B cell (primary cell): ENCODE results near the gene SPEG. TPM values are rescaled to one million over a fixed set of nuclear protein-coding genes. Genes with fewer than 3 reads are reported as not detected.
A peak's percentile ranks its signal among the peaks of the same experiment; 100 is the strongest.

ENCODE experiments used
- ATAC-seq: fragments of 200-7000 bp; cut with Tn5 transposase; one replicate; pipeline ENCODE4 v1.10.0; 2021; ENCODE audit warnings: low read depth, mild to moderate bottlenecking, moderate number of reproducible peaks, moderate library complexity
- CTCF ChIA-PET: fragments of 350-600 bp; sonication (Branson Sonifier 250); formaldehyde crosslinking; loops from one replicate; lab custom pipeline; 2021; ENCODE audit warnings: antibody characterized with exemption, inconsistent platforms; lab: Charles Lee
- POLR2A ChIA-PET: fragments of 350-600 bp; sonication (Branson Sonifier 250); formaldehyde crosslinking; loops from one replicate; lab custom pipeline; 2021; ENCODE audit warnings: antibody characterized with exemption; lab: Charles Lee
- DNase-seq: peaks from one replicate; pipeline ENCODE4 v3.0.0; 2013
- H2AFZ ChIP-seq: 2 replicates; pipeline ENCODE4 v1.6.1; 2012; ENCODE audit warnings: mild to moderate bottlenecking, low read depth, low read length; ENCODE audit not compliant: insufficient read depth, poor library complexity, severe bottlenecking
- H3K27ac ChIP-seq, 2 donors: 1 replicate in 1 of 2; 2 replicates in 1 of 2; pipeline ENCODE4 v1.5.1; 2012 to 2013; ENCODE audit warnings: low read length in 2 of 2, mild to moderate bottlenecking in 2 of 2, moderate library complexity in 1 of 2
- H3K27me3 ChIP-seq, 4 experiments: fragments of 200-600 bp in 1 of 4; sonication (generic) in 1 of 4; replicated peaks in 1 of 4; 1 replicate in 2 of 4; 2 replicates in 2 of 4; pipeline versions ENCODE4 v1.6.1 to v1.7.0; 2013 to 2016; ENCODE audit warnings: low read length in 3 of 4, mild to moderate bottlenecking in 2 of 4, mixed read lengths in 1 of 4, moderate library complexity in 1 of 4; ENCODE audit not compliant: insufficient read depth in 4 of 4, control insufficient read depth in 3 of 4; ENCODE audit errors: control extremely low read depth in 1 of 4
- H3K36me3 ChIP-seq, 2 experiments: replicated peaks in 1 of 2; 1 replicate in 1 of 2; 2 replicates in 1 of 2; pipeline versions ENCODE4 v1.6.1 to v1.7.1; 2013; ENCODE audit warnings: low read length in 1 of 2; ENCODE audit not compliant: insufficient read depth in 2 of 2, control insufficient read depth in 1 of 2; ENCODE audit errors: control extremely low read depth in 1 of 2, extremely low read depth in 1 of 2
- H3K4me1 ChIP-seq, 2 donors: fragments of 200-600 bp in 1 of 2; sonication (generic) in 1 of 2; 1 replicate in 1 of 2; 2 replicates in 1 of 2; pipeline versions ENCODE4 v1.5.1 to v1.6.1; 2013 to 2017; ENCODE audit warnings: low read length in 2 of 2; ENCODE audit not compliant: control insufficient read depth in 2 of 2, insufficient read depth in 2 of 2
- H3K4me2 ChIP-seq: replicated peaks from 2 replicates; pipeline ENCODE3; 2012; ENCODE audit warnings: mild to moderate bottlenecking, low read depth, low read length; ENCODE audit not compliant: poor library complexity, severe bottlenecking
- H3K4me3 ChIP-seq, 5 experiments: fragments of 200-600 bp in 1 of 5; sonication (generic) in 1 of 5; 1 replicate in 3 of 5; 2 replicates in 2 of 5; pipeline versions ENCODE4 v1.5.1 to v1.7.0; 2011 to 2016; ENCODE audit warnings: low read length in 4 of 5, mild to moderate bottlenecking in 4 of 5, low read depth in 2 of 5, control low read depth in 1 of 5, moderate library complexity in 1 of 5; ENCODE audit not compliant: insufficient read depth in 1 of 5; ENCODE audit errors: control extremely low read depth in 1 of 5, extremely low read depth in 1 of 5
- H3K79me2 ChIP-seq: fragments of 200-600 bp; sonication (generic); one replicate; pipeline ENCODE4 v1.6.0; 2016; ENCODE audit warnings: low read length; ENCODE audit not compliant: control insufficient read depth, insufficient read depth
- H3K9ac ChIP-seq: fragments of 200-600 bp; sonication (generic); 2 replicates; pipeline ENCODE4 v1.6.1; 2017; ENCODE audit warnings: mild to moderate bottlenecking, low read length, moderate library complexity
- H3K9me3 ChIP-seq, 3 donors: one replicate each; pipeline versions ENCODE4 v1.6.1 to v1.7.1; 2013; ENCODE audit warnings: low read length in 2 of 3; ENCODE audit not compliant: control insufficient read depth in 2 of 3, insufficient read depth in 1 of 3; ENCODE audit errors: control extremely low read depth in 1 of 3
- H4K20me1 ChIP-seq: 2 replicates; pipeline ENCODE4 v1.6.0; 2012; ENCODE audit warnings: mild to moderate bottlenecking, low read length; ENCODE audit not compliant: insufficient read depth, control insufficient read depth, poor library complexity, severe bottlenecking
- H3K27ac Mint-ChIP-seq: one replicate; pipeline ENCODE4 v1.8.0; 2021; ENCODE audit warnings: mixed read lengths
- H3K27me3 Mint-ChIP-seq: one replicate; pipeline ENCODE4 v1.8.0; 2021; ENCODE audit warnings: mixed read lengths
- H3K4me1 Mint-ChIP-seq: one replicate; pipeline ENCODE4 v1.8.0; 2021; ENCODE audit warnings: mixed read lengths
- H3K4me3 Mint-ChIP-seq: one replicate; pipeline ENCODE4 v1.8.0; 2021; ENCODE audit warnings: mixed read lengths
- H3K9me3 Mint-ChIP-seq: one replicate; pipeline ENCODE4 v1.8.0; 2022; ENCODE audit warnings: mixed read lengths; ENCODE audit not compliant: insufficient read depth
- EZH2 ChIP-seq: IDR thresholded peaks from 2 replicates; pipeline ENCODE4 v1.6.1; 2012; ENCODE audit warnings: borderline replicate concordance, low read depth, mild to moderate bottlenecking, moderate library complexity, low read length; ENCODE audit not compliant: insufficient read depth, poor library complexity, severe bottlenecking
- WGBS: methylation state at CpG from one replicate; pipeline ENCODE4 v1.1.5; 2013; ENCODE audit warnings: missing lambda C conversion rate; ENCODE audit not compliant: insufficient coverage; 5-methylcytosine and 5-hydroxymethylcytosine counted together
- intact Hi-C: fragments of 100-400 bp; cut with micrococcal nuclease; formaldehyde crosslinking; loops from one replicate; pipeline ENCODE4 v1.10.0; 2022
- polyA plus RNA-seq: library from polyadenylated mRNA; depleted of rRNA; stranded (reverse); fragments of >200 nt; gene quantifications from 2 replicates; pipeline ENCODE4 v1.2.3, GENCODE V29; 2012
- total RNA-seq, 2 donors: library from RNA; stranded (reverse); fragments of 120-200 nt in 1 of 2; gene quantifications; 1 replicate in 1 of 2; 2 replicates in 1 of 2; pipeline versions ENCODE4 v1.2.3 to v1.2.4, GENCODE V29; 2013 to 2022
- TF ChIP-seq, protein P1 (sequence below): fragments of 200-600 bp; IDR thresholded peaks from one replicate; pipeline ENCODE4 v1.8.0; 2022; ENCODE audit warnings: antibody characterized with exemption, mild to moderate bottlenecking

SPEG gene
- total and polyA plus RNA-seq, 2 donors (not counting 1 experiment from before 2014, with no cell fraction given), result 0.03 to 0.74 TPM

DNA sequence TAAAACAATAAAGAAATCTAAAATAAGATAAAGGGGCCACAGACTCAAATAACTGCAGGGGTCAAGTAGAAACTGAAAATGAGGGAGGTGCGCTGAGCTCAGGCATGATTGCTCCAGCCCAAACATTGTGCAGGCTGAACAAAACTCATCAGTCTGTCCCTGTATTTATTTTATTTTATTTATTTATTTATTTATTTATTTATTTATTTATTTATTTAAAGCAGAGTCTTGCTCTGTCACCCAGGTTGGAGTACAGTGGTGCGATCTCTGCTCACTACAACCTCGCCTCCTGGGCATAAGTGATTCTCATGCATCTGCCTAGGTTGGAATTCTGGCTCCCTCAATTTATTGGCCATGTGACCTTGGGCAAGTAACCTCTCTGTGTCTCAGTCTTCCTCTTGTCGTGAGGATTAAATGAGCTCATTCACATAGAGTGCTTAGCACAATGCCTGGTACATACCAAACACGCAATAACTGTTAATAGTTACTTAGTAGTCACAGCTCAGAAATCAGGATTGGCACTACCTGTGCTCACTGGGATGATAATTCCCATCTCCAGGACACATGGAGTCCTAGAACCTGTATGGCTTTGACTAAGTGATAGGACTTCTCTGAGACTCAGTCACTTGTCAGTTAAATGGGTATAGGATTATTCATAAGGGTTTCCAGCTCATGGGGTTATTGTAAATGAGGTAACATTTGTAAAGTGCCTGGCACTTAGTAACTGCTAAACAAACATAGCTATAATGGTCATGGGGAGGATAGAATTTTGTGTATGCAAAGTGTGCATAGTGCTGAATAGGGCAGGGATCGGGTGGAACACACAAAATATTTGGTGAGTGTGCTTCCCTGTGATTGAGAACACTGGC lies 6.0 kb downstream of the SPEG start:
- Histone ChIP-seq H2AFZ (peak overlapping the region; percentile 12), H3K79me2 (no peaks in the 10 kb centered on the region), H3K27me3 (peaks cover 0 to 51% (median 16%) of the 10 kb centered on the region in 4 experiments), H3K9ac (no peak overlapping the region), H4K20me1 (no peaks in the 10 kb centered on the region), H3K27ac (no peak overlapping the region), H3K4me2 (no peak overlapping the region), H3K4me3 (no peak overlapping the region), H3K36me3 (no peaks in the 10 kb centered on the region), H3K9me3 (peaks cover 0 to 4% (median 0%) of the 10 kb centered on the region in 3 donors), H3K4me1 (peaks cover 6% of the 10 kb centered on the region in 2 donors)
- ATAC-seq (no peak), DNase-seq (no peak)
- CTCF ChIA-PET, result interaction anchor here (0.8 to 1.0 kb wide), 3 partner anchors 10 to 101 kb away, joined by 3 read pairs; a partner anchor contains a TSS
- Mint-ChIP-seq H3K9me3 (no peaks in the 10 kb centered on the region), H3K4me1 (peaks cover 17% of the 10 kb centered on the region), H3K27ac (no peak overlapping the region), H3K27me3 (peaks cover 56% of the 10 kb centered on the region), H3K4me3 (peak overlapping the region; percentile 63)
- TF ChIP-seq EZH2, result no peak
- TF ChIP-seq, protein P1, sequence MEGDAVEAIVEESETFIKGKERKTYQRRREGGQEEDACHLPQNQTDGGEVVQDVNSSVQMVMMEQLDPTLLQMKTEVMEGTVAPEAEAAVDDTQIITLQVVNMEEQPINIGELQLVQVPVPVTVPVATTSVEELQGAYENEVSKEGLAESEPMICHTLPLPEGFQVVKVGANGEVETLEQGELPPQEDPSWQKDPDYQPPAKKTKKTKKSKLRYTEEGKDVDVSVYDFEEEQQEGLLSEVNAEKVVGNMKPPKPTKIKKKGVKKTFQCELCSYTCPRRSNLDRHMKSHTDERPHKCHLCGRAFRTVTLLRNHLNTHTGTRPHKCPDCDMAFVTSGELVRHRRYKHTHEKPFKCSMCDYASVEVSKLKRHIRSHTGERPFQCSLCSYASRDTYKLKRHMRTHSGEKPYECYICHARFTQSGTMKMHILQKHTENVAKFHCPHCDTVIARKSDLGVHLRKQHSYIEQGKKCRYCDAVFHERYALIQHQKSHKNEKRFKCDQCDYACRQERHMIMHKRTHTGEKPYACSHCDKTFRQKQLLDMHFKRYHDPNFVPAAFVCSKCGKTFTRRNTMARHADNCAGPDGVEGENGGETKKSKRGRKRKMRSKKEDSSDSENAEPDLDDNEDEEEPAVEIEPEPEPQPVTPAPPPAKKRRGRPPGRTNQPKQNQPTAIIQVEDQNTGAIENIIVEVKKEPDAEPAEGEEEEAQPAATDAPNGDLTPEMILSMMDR, result no peak
- intact Hi-C loops, result no loop called here
- POLR2A ChIA-PET, result no interaction called here
- WGBS, result 85% methylated on average over 4 of the region's 6 CpGs
